Retinal pigment epithelial cell (primary cell): ENCODE measurements around the gene NR4A2.

Source experiments
- DNase-seq: peaks from one replicate; pipeline ENCODE4 v3.0.0-alpha.2; 2010; ENCODE audit warnings: low read depth
- H3K4me3 ChIP-seq: 2 replicates; pipeline ENCODE4 v1.5.1; 2011; ENCODE audit warnings: mild to moderate bottlenecking, low read length, control low read depth, moderate library complexity
- CTCF ChIP-seq: conservative IDR thresholded peaks from 2 replicates; pipeline ENCODE4 v1.5.1; 2011; ENCODE audit warnings: low read depth, low read length, control low read depth, inconsistent platforms

NR4A2 gene

GRCh38 chr2:156326526-156327095, 5.9 kb downstream of the NR4A2 start:
- no peak for TF ChIP-seq CTCF
- H3K4me3 ChIP-seq = no peak overlapping the region
- no peak for DNase-seq

GRCh38 chr2:156325688-156326525, 6.6 kb downstream of the NR4A2 start:
- TF ChIP-seq CTCF = no peak
- no peak for DNase-seq
- H3K4me3 ChIP-seq = no peak overlapping the region

- DNase-seq = no peak
- TF ChIP-seq CTCF = no peak
- no peak overlapping the region for H3K4me3 ChIP-seq
Observed at GRCh38 chr2:156323754-156324153, 8.8 kb downstream of the NR4A2 start.

GRCh38 chr2:156322686-156323231, 9.8 kb downstream of the NR4A2 start:
- no peak for DNase-seq
- H3K4me3 ChIP-seq = peak overlapping the region; percentile 8
- no peak for TF ChIP-seq CTCF

- TF ChIP-seq CTCF = no peak
- H3K4me3 ChIP-seq = peak overlapping the region; percentile 8
- DNase-seq = no peak
Observed at GRCh38 chr2:156322051-156322685, 10.4 kb downstream of the NR4A2 start.

- no peak for DNase-seq
- TF ChIP-seq CTCF = no peak
- peak overlapping the region; percentile 27 for H3K4me3 ChIP-seq
Observed at GRCh38 chr2:156321243-156321904, 11.1 kb downstream of the NR4A2 start.
